WTC11 (cell line): ENCODE results near the gene DYNC2LI1. TPM values are rescaled to one million over a fixed set of nuclear protein-coding genes. Genes with fewer than 3 reads are reported as not detected.
"Not testable (repeated sequence)": the region's sequence is repeated elsewhere in the genome, so short reads cannot be mapped to it uniquely, and the experiment has no call there.

Experiments
- ATAC-seq: fragments of 200-7000 bp; cut with Tn5 transposase; 2 replicates; pipeline ENCODE4 v1.10.0; 2021; ENCODE audit warnings: mild to moderate bottlenecking, moderate library complexity
- CTCF ChIA-PET: fragments of 300-600 bp; sonication (Branson Sonifier 250); formaldehyde crosslinking; loops from one replicate; lab custom pipeline; 2021; ENCODE audit warnings: antibody characterized with exemption; lab: Charles Lee
- POLR2A ChIA-PET: fragments of 350-600 bp; sonication (Branson Sonifier 250); formaldehyde crosslinking; loops from one replicate; lab custom pipeline; 2021; ENCODE audit warnings: antibody characterized with exemption; lab: Charles Lee
- DNase-seq: peaks from one replicate; pipeline ENCODE4 v3.0.0; 2021; ENCODE audit warnings: low spot score
- H3K27ac Mint-ChIP-seq: 2 replicates; pipeline ENCODE4 v1.8.0; 2021; ENCODE audit warnings: mixed read lengths
- H3K27me3 Mint-ChIP-seq: 2 replicates; pipeline ENCODE4 v1.8.0; 2021; ENCODE audit warnings: low read depth, mild to moderate bottlenecking, moderate library complexity, mixed read lengths
- H3K36me3 Mint-ChIP-seq: 2 replicates; pipeline ENCODE4 v1.8.0; 2021; ENCODE audit warnings: mixed read lengths
- H3K4me1 Mint-ChIP-seq: 2 replicates; pipeline ENCODE4 v1.8.0; 2022; ENCODE audit warnings: mixed read lengths
- H3K4me3 Mint-ChIP-seq: 2 replicates; pipeline ENCODE4 v1.8.0; 2021; ENCODE audit warnings: mild to moderate bottlenecking, moderate library complexity, mixed read lengths
- H3K9me3 Mint-ChIP-seq: 2 replicates; pipeline ENCODE4 v1.8.0; 2021; ENCODE audit warnings: mixed read lengths
- ATF2 ChIP-seq: sonication (generic); formaldehyde crosslinking; IDR thresholded peaks from 2 replicates; pipeline ENCODE4 v1.8.1; 2022; ENCODE audit warnings: low read depth, missing genetic modification reagents, borderline replicate concordance
- CREB1 ChIP-seq: sonication (generic); formaldehyde crosslinking; IDR thresholded peaks from 2 replicates; pipeline ENCODE4 v1.8.0; 2023; ENCODE audit warnings: mild to moderate bottlenecking, missing genetic modification reagents
- CTCF ChIP-seq: fragments of 200-600 bp; IDR thresholded peaks from 2 replicates; pipeline ENCODE4 v1.8.0; 2022; ENCODE audit warnings: antibody characterized with exemption
- E2F5 ChIP-seq: sonication (generic); formaldehyde crosslinking; IDR thresholded peaks from 2 replicates; pipeline ENCODE4 v1.8.1; 2022; ENCODE audit warnings: mild to moderate bottlenecking, moderate library complexity, missing genetic modification reagents
- ERG ChIP-seq: fragments of 250-450 bp; sonication (Bioruptor Pico); IDR thresholded peaks from 2 replicates; pipeline ENCODE4 v1.8.0; 2021; ENCODE audit warnings: mild to moderate bottlenecking
- GTF2I ChIP-seq: fragments of 250-450 bp; sonication (Bioruptor Pico); conservative IDR thresholded peaks from 2 replicates; pipeline ENCODE4 v1.4.0; 2021; ENCODE audit warnings: mild to moderate bottlenecking
- MAX ChIP-seq: sonication (generic); formaldehyde crosslinking; IDR thresholded peaks from 2 replicates; pipeline ENCODE4 v1.8.0; 2022; ENCODE audit warnings: mild to moderate bottlenecking, missing genetic modification reagents
- NFE2L1 ChIP-seq: sonication (generic); formaldehyde crosslinking; IDR thresholded peaks from 2 replicates; pipeline ENCODE4 v1.8.1; 2023; ENCODE audit warnings: missing genetic modification reagents
- NR2C2 ChIP-seq: sonication (generic); formaldehyde crosslinking; IDR thresholded peaks from 2 replicates; pipeline ENCODE4 v1.8.0; 2022; ENCODE audit warnings: mild to moderate bottlenecking, missing genetic modification reagents
- OVOL2 ChIP-seq: fragments of 250-450 bp; sonication (Bioruptor Pico); IDR thresholded peaks from 2 replicates; pipeline ENCODE4 v1.9.0; 2021; ENCODE audit warnings: mild to moderate bottlenecking, borderline replicate concordance
- RELA ChIP-seq: sonication (generic); formaldehyde crosslinking; IDR thresholded peaks from 2 replicates; pipeline ENCODE4 v1.8.1; 2022; ENCODE audit warnings: missing genetic modification reagents, mild to moderate bottlenecking, borderline replicate concordance
- TEAD4 ChIP-seq: sonication (generic); formaldehyde crosslinking; IDR thresholded peaks from 2 replicates; pipeline ENCODE4 v1.8.0; 2022; ENCODE audit warnings: mild to moderate bottlenecking, missing genetic modification reagents
- ZBTB21 ChIP-seq: sonication (generic); formaldehyde crosslinking; IDR thresholded peaks from 2 replicates; pipeline ENCODE4 v1.8.1; 2023; ENCODE audit warnings: mild to moderate bottlenecking, missing genetic modification reagents, borderline replicate concordance
- ZNF121 ChIP-seq: sonication (generic); formaldehyde crosslinking; IDR thresholded peaks from 2 replicates; pipeline ENCODE4 v1.8.0; 2023; ENCODE audit warnings: missing genetic modification reagents
- ZNF281 ChIP-seq: sonication (generic); formaldehyde crosslinking; IDR thresholded peaks from 2 replicates; pipeline ENCODE4 v1.8.0; 2023; ENCODE audit warnings: mild to moderate bottlenecking, missing genetic modification reagents
- ZNF416 ChIP-seq: fragments of 250-450 bp; sonication (Bioruptor Pico); IDR thresholded peaks from 2 replicates; pipeline ENCODE4 v1.9.0; 2021; ENCODE audit warnings: mild to moderate bottlenecking, inconsistent platforms
- ZNF423 ChIP-seq: fragments of 250-450 bp; sonication (Bioruptor Pico); IDR thresholded peaks from 2 replicates; pipeline ENCODE4 v2.1.2; 2022; ENCODE audit warnings: mild to moderate bottlenecking, moderate library complexity
- total RNA-seq: library from RNA; stranded (reverse); gene quantifications from 3 replicates; pipeline ENCODE4 v1.2.3, GENCODE V29; 2021

DYNC2LI1 gene
- total RNA-seq, 1 experiment from 2014 or later = 7.0 TPM

GRCh38 chr2:43724728-43725526 lies 48.9 kb upstream of the DYNC2LI1 start:
- ATAC-seq (no peak), DNase-seq (no peak)
- TF ChIP-seq RELA = no peak
- no peaks in the 10 kb centered on the region for H3K36me3 Mint-ChIP-seq
- no peaks in the 10 kb centered on the region for H3K9me3 Mint-ChIP-seq
- no peaks in the 10 kb centered on the region for H3K27me3 Mint-ChIP-seq
- ChIA-PET CTCF (no interaction called here), POLR2A (no interaction called here)
- peaks cover 14% of the 10 kb centered on the region for H3K4me1 Mint-ChIP-seq
- peak overlapping the region; percentile 54; the same call in 1 of the 2 replicates for H3K27ac Mint-ChIP-seq
- no peak overlapping the region for H3K4me3 Mint-ChIP-seq

- ChIA-PET POLR2A (no interaction called here), CTCF (no interaction called here)
- DNase-seq (no peak), ATAC-seq (no peak)
- H3K9me3 Mint-ChIP-seq = no peaks in the 10 kb centered on the region
- peaks cover 21% of the 10 kb centered on the region for H3K4me1 Mint-ChIP-seq
- peak; percentile 28; the same call in 1 of the 2 replicates for TF ChIP-seq ZNF121 (CRISPR knock-in tag)
- TF ChIP-seq ZNF281 (CRISPR knock-in tag) = no peak
- no peak for TF ChIP-seq ATF2 (CRISPR knock-in tag)
- TF ChIP-seq CREB1 (CRISPR knock-in tag) = no peak
- TF ChIP-seq GTF2I = peak; percentile 78; the same call in 1 of the 2 replicates
- no peak for TF ChIP-seq ERG (CRISPR knock-in tag)
- TF ChIP-seq ZNF423 (CRISPR knock-in tag) = no peak
- TF ChIP-seq ZBTB21 (CRISPR knock-in tag) = no peak
- no peak for TF ChIP-seq RELA
- TF ChIP-seq OVOL2 (CRISPR knock-in tag) = no peak
- no peak for TF ChIP-seq NFE2L1 (CRISPR knock-in tag)
- TF ChIP-seq TEAD4 (CRISPR knock-in tag) = no peak
- TF ChIP-seq NR2C2 (CRISPR knock-in tag) = no peak
- TF ChIP-seq E2F5 = no peak
- no peak for TF ChIP-seq MAX
- no peak for TF ChIP-seq ZNF416 (CRISPR knock-in tag)
- TF ChIP-seq CTCF = no peak
- H3K27me3 Mint-ChIP-seq = no peaks in the 10 kb centered on the region; the same call in 1 of the 2 replicates
- no peaks in the 10 kb centered on the region for H3K36me3 Mint-ChIP-seq
- H3K4me3 Mint-ChIP-seq = no peak overlapping the region
- no peak overlapping the region for H3K27ac Mint-ChIP-seq
Observed at GRCh38 chr2:43725711-43726246, 48.1 kb upstream of the DYNC2LI1 start.

GRCh38 chr2:43726961-43727633 lies 46.7 kb upstream of the DYNC2LI1 start:
- CTCF ChIA-PET, H3K27ac Mint-ChIP-seq, POLR2A ChIA-PET, H3K36me3 Mint-ChIP-seq, H3K9me3 Mint-ChIP-seq, H3K4me3 Mint-ChIP-seq, DNase-seq, ATAC-seq, H3K27me3 Mint-ChIP-seq: not testable (repeated sequence)
- peaks cover 22% of the 10 kb centered on the region for H3K4me1 Mint-ChIP-seq
